PC-3 (cell line): Measurements from ENCODE around the gene MN1.

Source experiments
- EZH2 ChIP-seq: fragments of 300-600 bp; sonication (generic); IDR thresholded peaks from one replicate; pipeline ENCODE4 v1.6.1; 2017; ENCODE audit warnings: antibody characterized with exemption, mild to moderate bottlenecking, low read length; ENCODE audit not compliant: unreplicated experiment
- TF ChIP-seq, protein P1 (sequence below): fragments of 300-600 bp; sonication (generic); conservative IDR thresholded peaks from 2 replicates; pipeline ENCODE4 v1.5.1; 2017; ENCODE audit warnings: antibody characterized with exemption, low read depth, mild to moderate bottlenecking, low read length

DNA sequence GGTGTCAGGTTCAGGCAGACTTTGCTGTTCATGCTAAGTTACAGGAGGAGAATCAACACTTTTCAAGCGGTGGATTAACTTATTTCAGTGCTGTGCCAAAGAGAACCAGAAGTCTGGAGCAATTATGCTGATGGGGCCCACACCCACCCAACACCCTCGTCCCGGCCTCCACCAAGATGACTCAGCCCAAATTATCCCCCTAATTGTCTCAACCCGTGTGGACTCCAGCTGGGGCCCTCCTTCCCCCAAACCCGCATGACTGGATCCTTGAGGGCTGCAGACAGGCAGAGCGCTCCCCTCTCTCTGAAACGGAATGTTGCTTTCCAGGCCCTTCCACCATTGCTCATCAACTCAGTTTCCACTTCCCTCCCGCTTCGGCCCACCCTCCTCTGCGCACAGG is 34.6 kb upstream of the MN1 start:
- TF ChIP-seq, protein P1, sequence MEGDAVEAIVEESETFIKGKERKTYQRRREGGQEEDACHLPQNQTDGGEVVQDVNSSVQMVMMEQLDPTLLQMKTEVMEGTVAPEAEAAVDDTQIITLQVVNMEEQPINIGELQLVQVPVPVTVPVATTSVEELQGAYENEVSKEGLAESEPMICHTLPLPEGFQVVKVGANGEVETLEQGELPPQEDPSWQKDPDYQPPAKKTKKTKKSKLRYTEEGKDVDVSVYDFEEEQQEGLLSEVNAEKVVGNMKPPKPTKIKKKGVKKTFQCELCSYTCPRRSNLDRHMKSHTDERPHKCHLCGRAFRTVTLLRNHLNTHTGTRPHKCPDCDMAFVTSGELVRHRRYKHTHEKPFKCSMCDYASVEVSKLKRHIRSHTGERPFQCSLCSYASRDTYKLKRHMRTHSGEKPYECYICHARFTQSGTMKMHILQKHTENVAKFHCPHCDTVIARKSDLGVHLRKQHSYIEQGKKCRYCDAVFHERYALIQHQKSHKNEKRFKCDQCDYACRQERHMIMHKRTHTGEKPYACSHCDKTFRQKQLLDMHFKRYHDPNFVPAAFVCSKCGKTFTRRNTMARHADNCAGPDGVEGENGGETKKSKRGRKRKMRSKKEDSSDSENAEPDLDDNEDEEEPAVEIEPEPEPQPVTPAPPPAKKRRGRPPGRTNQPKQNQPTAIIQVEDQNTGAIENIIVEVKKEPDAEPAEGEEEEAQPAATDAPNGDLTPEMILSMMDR: no peak
- no peak for TF ChIP-seq EZH2
